Testis (tissue), 2 donors: Measurements from ENCODE around the gene SENP5.

ENCODE experiments used
- CTCF ChIP-seq, 3 experiments: fragments of 450-650 bp in 2 of 3; fragments of 200-600 bp in 1 of 3; sonication (generic) in 1 of 3; IDR thresholded peaks; one replicate each; pipeline ENCODE4 v1.5.1; 2016 to 2019; ENCODE audit warnings: antibody characterized with exemption in 3 of 3, mild to moderate bottlenecking in 2 of 3, moderate library complexity in 1 of 3
- POLR2A ChIP-seq: fragments of 450-650 bp; IDR thresholded peaks from one replicate; pipeline ENCODE4 v1.6.1; 2017; ENCODE audit warnings: antibody characterized with exemption, mild to moderate bottlenecking, moderate library complexity

GRCh38 chr3:196942915-196943277 lies 75.2 kb downstream of the SENP5 start:
- TF ChIP-seq CTCF (IDR thresholded peaks at IDR 0.05) (no peak), POLR2A (no peak)
